ENCODE measurements around the gene PRR18. TPM values are rescaled to one million over a fixed set of nuclear protein-coding genes. Genes with fewer than 3 reads are reported as not detected.

Gene PRR18
- total RNA-seq, 1 experiment from 2014 or later: not detected

GRCh38 chr6:166309977-166310376, 1.8 kb upstream of the PRR18 start:
- in situ Hi-C loops (cut with HindIII; ENCODE audit: low pct_unique_long_range_greater_than_20kb, low sequenced_read_pairs): no loop called here
- DNase-seq (ENCODE audit: low read depth): no peak

- no peak for DNase-seq (ENCODE audit: low read depth)
- in situ Hi-C loops (cut with HindIII; ENCODE audit: low pct_unique_long_range_greater_than_20kb, low sequenced_read_pairs): no loop called here
Observed at GRCh38 chr6:166308769-166309589, 787 bp upstream of the PRR18 start.

GRCh38 chr6:166307082-166308032, 835 bp downstream of the PRR18 start:
- DNase-seq (ENCODE audit: low read depth): no peak
- in situ Hi-C loops (cut with HindIII; ENCODE audit: low pct_unique_long_range_greater_than_20kb, low sequenced_read_pairs): no loop called here

GRCh38 chr6:166306378-166307081, 1.7 kb downstream of the PRR18 start:
- in situ Hi-C loops (cut with HindIII; ENCODE audit: low pct_unique_long_range_greater_than_20kb, low sequenced_read_pairs): no loop called here
- no peak for DNase-seq (ENCODE audit: low read depth)

GRCh38 chr6:166305562-166306117, 2.6 kb downstream of the PRR18 start:
- DNase-seq (ENCODE audit: low read depth): no peak
- in situ Hi-C loops (cut with HindIII; ENCODE audit: low pct_unique_long_range_greater_than_20kb, low sequenced_read_pairs): no loop called here

- in situ Hi-C loops (cut with HindIII; ENCODE audit: low pct_unique_long_range_greater_than_20kb, low sequenced_read_pairs): no loop called here
- no peak for DNase-seq (ENCODE audit: low read depth)
Observed at GRCh38 chr6:166304106-166304505, 4.1 kb downstream of the PRR18 start.

GRCh38 chr6:166301611-166302529, 6.3 kb downstream of the PRR18 start:
- in situ Hi-C loops (cut with HindIII; ENCODE audit: low pct_unique_long_range_greater_than_20kb, low sequenced_read_pairs): no loop called here
- DNase-seq (ENCODE audit: low read depth): no peak

- in situ Hi-C loops (cut with HindIII; ENCODE audit: low pct_unique_long_range_greater_than_20kb, low sequenced_read_pairs): no loop called here
- no peak for DNase-seq (ENCODE audit: low read depth)
Observed at GRCh38 chr6:166300357-166300987, 7.7 kb downstream of the PRR18 start.

GRCh38 chr6:166297606-166298005, 10.6 kb downstream of the PRR18 start:
- in situ Hi-C loops (cut with HindIII; ENCODE audit: low pct_unique_long_range_greater_than_20kb, low sequenced_read_pairs): no loop called here

GRCh38 chr6:166296035-166296883, 11.9 kb downstream of the PRR18 start:
- in situ Hi-C loops (cut with HindIII; ENCODE audit: low pct_unique_long_range_greater_than_20kb, low sequenced_read_pairs): no loop called here
- no peak for DNase-seq (ENCODE audit: low read depth)

More at GRCh38 chr6:166297606-166298005, 10.6 kb downstream of the PRR18 start:
- DNase-seq (ENCODE audit: low read depth): no peak

GRCh38 chr6:166293731-166294584, 14.2 kb downstream of the PRR18 start:
- DNase-seq (ENCODE audit: low read depth): no peak
- in situ Hi-C loops (cut with HindIII; ENCODE audit: low pct_unique_long_range_greater_than_20kb, low sequenced_read_pairs): no loop called here

GRCh38 chr6:166289207-166290060, 18.8 kb downstream of the PRR18 start:
- in situ Hi-C loops (cut with HindIII; ENCODE audit: low pct_unique_long_range_greater_than_20kb, low sequenced_read_pairs): no loop called here
- no peak for DNase-seq (ENCODE audit: low read depth)

- no peak for DNase-seq (ENCODE audit: low read depth)
- in situ Hi-C loops (cut with HindIII; ENCODE audit: low pct_unique_long_range_greater_than_20kb, low sequenced_read_pairs): no loop called here
Observed at GRCh38 chr6:166286839-166287271, 21.3 kb downstream of the PRR18 start.

GRCh38 chr6:166285233-166285632, 23.0 kb downstream of the PRR18 start:
- no peak for DNase-seq (ENCODE audit: low read depth)
- in situ Hi-C loops (cut with HindIII; ENCODE audit: low pct_unique_long_range_greater_than_20kb, low sequenced_read_pairs): no loop called here
